Measurements from ENCODE around the gene RASAL2. TPM values are rescaled to one million over a fixed set of nuclear protein-coding genes. Genes with fewer than 3 reads are reported as not detected.

RASAL2 gene
- total and polyA plus RNA-seq, 2 of the 13 experiments (the other 11 are each of a cell fraction or from before 2014, with no cell fraction given), result 5.4 to 5.9 TPM

GRCh38 chr1:178434899-178435435 lies 341.1 kb downstream of the RASAL2 start:
- H4K20me1 ChIP-seq (ENCODE audit: insufficient read depth, low read length), result no peaks in the 10 kb centered on the region
- FAIRE-seq, result no peak
- in situ Hi-C loops (cut with HindIII; ENCODE audit: extremely low pct_ligation_motif_present, low pct_unique_long_range_greater_than_20kb), result no loop called here
- H3K4me2 ChIP-seq (ENCODE audit: low read depth, low read length), result no peak overlapping the region
- CTCF ChIA-PET (ENCODE audit: low intra/inter-chr PET ratio, low total read pairs), result no interaction called here
- no peak overlapping the region for H3K4me3 ChIP-seq (replicated peaks in 1 of 3; ENCODE audit: insufficient read depth in 1 of 3, low read depth in 2 of 3, low read length in 3 of 3)
- H3K27ac ChIP-seq (ENCODE audit: extremely low read length, insufficient read depth, low read length), result no peak overlapping the region
- BruUV-seq (replicated peaks), result no TSS peak
- ATAC-seq, result no peak
- H3K79me2 ChIP-seq (ENCODE audit: insufficient read depth, low read length), result no peaks in the 10 kb centered on the region
- no peak for DNase-seq (ENCODE audit: low spot score)
- intact Hi-C loops (cut with micrococcal nuclease; ENCODE audit: unreplicated experiment), result no loop called here
- H3K27me3 ChIP-seq (ENCODE audit: control insufficient read depth in 1 of 2, insufficient read depth in 2 of 2, low read length in 2 of 2), result no peaks in the 10 kb centered on the region
- no peaks in the 10 kb centered on the region for H3K36me3 ChIP-seq (replicated peaks in 1 of 2; ENCODE audit: control insufficient read depth in 1 of 2, insufficient read depth in 2 of 2, low read length in 2 of 2)
- H3K9ac ChIP-seq (ENCODE audit: insufficient read depth, low read depth, low read length), result no peak overlapping the region
- no peaks in the 10 kb centered on the region for H3K9me3 ChIP-seq (ENCODE audit: low read length)
- no peak overlapping the region for H2AFZ ChIP-seq (ENCODE audit: low read length)
- no peaks in the 10 kb centered on the region for H3K4me1 ChIP-seq (ENCODE audit: insufficient read depth, low read length)
- no peak for TF ChIP-seq SNAPC2 (CRISPR knock-in tag; IDR thresholded peaks at IDR 0.05)
- TF ChIP-seq ZNF816 (CRISPR knock-in tag; IDR thresholded peaks at IDR 0.05; ENCODE audit: borderline replicate concordance), result no peak
- no peak for TF ChIP-seq ZNF234 (CRISPR knock-in tag; conservative IDR thresholded peaks at IDR 0.05)
- no peak for TF ChIP-seq ZBTB40 (IDR thresholded peaks at IDR 0.05)
- no peak for TF ChIP-seq ZBTB40 (CRISPR knock-in tag; IDR thresholded peaks at IDR 0.05)
- no peak for TF ChIP-seq ZNF205 (CRISPR knock-in tag; IDR thresholded peaks at IDR 0.05)
- TF ChIP-seq ZNF614 (CRISPR knock-in tag; IDR thresholded peaks at IDR 0.05; ENCODE audit: borderline replicate concordance), result no peak
- TF ChIP-seq TBX2 (CRISPR knock-in tag; IDR thresholded peaks at IDR 0.05; ENCODE audit: borderline replicate concordance), result no peak
- no peak for TF ChIP-seq SP1 (IDR thresholded peaks at IDR 0.05)
- TF ChIP-seq SP1 (CRISPR knock-in tag; IDR thresholded peaks at IDR 0.05), result no peak
- TF ChIP-seq ZNF75D (CRISPR knock-in tag; IDR thresholded peaks at IDR 0.05; ENCODE audit: borderline replicate concordance), result no peak
- POLR2A ChIA-PET, result no interaction called here

Data from HepG2 (cell line).